Vagina (tissue), 2 donors: ENCODE results near the gene NXF1. TPM values are rescaled to one million over a fixed set of nuclear protein-coding genes. Genes with fewer than 3 reads are reported as not detected.
A peak's percentile ranks its signal among the peaks of the same experiment; 100 is the strongest.

Experiments used
- DNase-seq, 2 donors: peaks; one replicate each; pipeline ENCODE4 v3.0.0-alpha.2; 2017; ENCODE audit errors: extremely low spot score in 2 of 2
- H3K27ac ChIP-seq: fragments of 200-600 bp; sonication (generic); one replicate; pipeline ENCODE4 v1.5.1; 2019
- H3K27me3 ChIP-seq: fragments of 200-600 bp; sonication (generic); one replicate; pipeline ENCODE4 v1.5.1; 2019
- H3K36me3 ChIP-seq, 2 donors: fragments of 200-600 bp; sonication (generic); one replicate each; pipeline ENCODE4 v1.5.1; 2017 to 2019
- H3K4me1 ChIP-seq: fragments of 200-600 bp; sonication (generic); one replicate; pipeline ENCODE4 v1.5.1; 2019
- H3K4me3 ChIP-seq, 2 donors: fragments of 200-600 bp; sonication (generic); 1 replicate in 1 of 2; 2 replicates in 1 of 2; pipeline ENCODE4 v1.5.1; 2016 to 2019
- H3K9me3 ChIP-seq: fragments of 200-600 bp; sonication (generic); one replicate; pipeline ENCODE4 v1.5.1; 2019
- POLR2A ChIP-seq, 2 donors: fragments of 450-650 bp; IDR thresholded peaks; one replicate each; pipeline ENCODE4 v1.6.1; 2017; ENCODE audit warnings: antibody characterized with exemption in 2 of 2, mild to moderate bottlenecking in 2 of 2, moderate library complexity in 2 of 2
- POLR2AphosphoS5 ChIP-seq, 2 donors: sonication (generic); formaldehyde crosslinking; IDR thresholded peaks; one replicate each; pipeline ENCODE4 v1.9.0; 2017; ENCODE audit warnings: antibody characterized with exemption in 2 of 2, mild to moderate bottlenecking in 2 of 2, low read depth in 1 of 2; ENCODE audit not compliant: insufficient read depth in 1 of 2
- intact Hi-C: fragments of 100-400 bp; cut with DNase I; formaldehyde crosslinking; loops from one replicate; pipeline ENCODE4 v1.15.1; 2023
- microRNA-seq: library from miRNA; unstranded; fragments of <30 nt; microRNA quantifications from one replicate; pipeline ENCODE4, GENCODE V29; 2017; ENCODE audit warnings: borderline number of aligned reads, borderline replicate concordance
- small RNA-seq: library from RNA; depleted of rRNA; stranded (forward); fragments of <200 nt; gene quantifications from one replicate; pipeline ENCODE3, GENCODE V24; 2016
- total RNA-seq: library from RNA; depleted of rRNA; stranded (reverse); fragments of >200 nt; gene quantifications from one replicate; pipeline ENCODE4 v1.2.3, GENCODE V29; 2016
- TF ChIP-seq, protein P1 (sequence below), 3 experiments: fragments of 450-650 bp in 2 of 3; fragments of 200-600 bp in 1 of 3; sonication (generic) in 1 of 3; IDR thresholded peaks; one replicate each; pipeline ENCODE4 v1.5.1; 2017 to 2019; ENCODE audit warnings: antibody characterized with exemption in 3 of 3, mild to moderate bottlenecking in 2 of 3, moderate library complexity in 2 of 3

The NXF1 gene
- total RNA-seq, 1 donor from 2014 or later = 64.1 TPM

DNA sequence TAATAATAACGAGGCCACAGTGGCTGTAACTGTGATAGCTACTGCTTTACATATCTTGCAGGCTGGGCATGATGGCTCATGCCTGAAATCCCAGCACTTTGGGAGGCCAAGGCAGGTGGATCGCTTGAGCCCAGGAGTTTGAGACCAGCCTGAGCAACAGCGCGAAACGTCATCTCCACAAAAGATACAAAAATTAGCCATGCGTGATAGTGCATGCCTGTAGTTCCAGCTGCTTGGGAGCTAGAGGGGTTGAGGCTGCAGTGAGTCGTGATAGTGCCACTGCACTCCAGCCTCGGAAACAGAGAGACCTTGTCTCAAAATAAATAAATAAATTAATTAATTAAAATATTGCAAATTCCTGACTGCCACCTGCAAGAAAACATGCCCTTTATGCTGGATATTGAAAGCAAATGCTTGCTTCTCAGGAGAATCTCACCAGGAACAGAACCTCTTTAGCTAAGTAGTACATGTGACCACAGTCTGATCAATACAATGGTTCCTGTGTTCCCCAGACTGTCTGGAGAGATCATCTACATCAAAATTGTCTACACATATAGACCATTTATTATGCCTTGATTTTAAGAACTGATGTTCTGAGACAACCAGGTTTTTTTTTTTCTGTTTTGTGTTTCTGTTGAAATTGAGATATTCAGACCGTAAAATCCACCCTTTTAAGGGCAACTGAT, 57.6 kb downstream of the NXF1 start:
- H3K27me3 ChIP-seq = no peaks in the 10 kb centered on the region
- H3K27ac ChIP-seq = no peak overlapping the region
- TF ChIP-seq, protein P1, sequence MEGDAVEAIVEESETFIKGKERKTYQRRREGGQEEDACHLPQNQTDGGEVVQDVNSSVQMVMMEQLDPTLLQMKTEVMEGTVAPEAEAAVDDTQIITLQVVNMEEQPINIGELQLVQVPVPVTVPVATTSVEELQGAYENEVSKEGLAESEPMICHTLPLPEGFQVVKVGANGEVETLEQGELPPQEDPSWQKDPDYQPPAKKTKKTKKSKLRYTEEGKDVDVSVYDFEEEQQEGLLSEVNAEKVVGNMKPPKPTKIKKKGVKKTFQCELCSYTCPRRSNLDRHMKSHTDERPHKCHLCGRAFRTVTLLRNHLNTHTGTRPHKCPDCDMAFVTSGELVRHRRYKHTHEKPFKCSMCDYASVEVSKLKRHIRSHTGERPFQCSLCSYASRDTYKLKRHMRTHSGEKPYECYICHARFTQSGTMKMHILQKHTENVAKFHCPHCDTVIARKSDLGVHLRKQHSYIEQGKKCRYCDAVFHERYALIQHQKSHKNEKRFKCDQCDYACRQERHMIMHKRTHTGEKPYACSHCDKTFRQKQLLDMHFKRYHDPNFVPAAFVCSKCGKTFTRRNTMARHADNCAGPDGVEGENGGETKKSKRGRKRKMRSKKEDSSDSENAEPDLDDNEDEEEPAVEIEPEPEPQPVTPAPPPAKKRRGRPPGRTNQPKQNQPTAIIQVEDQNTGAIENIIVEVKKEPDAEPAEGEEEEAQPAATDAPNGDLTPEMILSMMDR (IDR thresholded peaks at IDR 0.05) = no peak
- TF ChIP-seq POLR2AphosphoS5 (IDR thresholded peaks at IDR 0.05; ENCODE audit: insufficient read depth in 1 of 2, low read depth in 1 of 2) (no peak), POLR2A (IDR thresholded peaks at IDR 0.05) (no peak)
- H3K4me1 ChIP-seq = peaks cover 3% of the 10 kb centered on the region
- H3K9me3 ChIP-seq = no peaks in the 10 kb centered on the region
- intact Hi-C loops = no loop called here
- no peak for DNase-seq
- peaks cover 0 to 8% of the 10 kb centered on the region in 2 donors for H3K36me3 ChIP-seq
- no peak overlapping the region for H3K4me3 ChIP-seq

Small RNA genes lying within 50 kb of the gene (microRNA-seq; reads per million reads assigned to microRNA genes)
- gene MIR6514 (not detected), gene MIR6748 (not detected)

Small RNA genes lying within 50 kb of the gene (small RNA-seq; reads per million reads assigned to genes)
- gene MIR6514 (not detected), gene RF00099 (not detected), gene RNU6-118P (not detected), gene SNORD22 (not detected), gene SNORD26 (not detected), gene SNORD27 (not detected), gene SNORD28 (not detected), gene SNORD30 (957 reads per million, percentile 99 among the genes with 10 or more reads in this experiment)

Other genes with a start within 250 kb of the NXF1 start
- gene EEF1G, start 231.5 kb downstream of the NXF1 start, total RNA-seq = 1,183 TPM
- 12.0 TPM for gene TUT1, start 213.9 kb downstream of the NXF1 start, total RNA-seq
- 96.3 TPM for gene MTA2, start 203.6 kb downstream of the NXF1 start, total RNA-seq
- 69.0 TPM for gene EML3, start 192.7 kb downstream of the NXF1 start, total RNA-seq
- 6.1 TPM for gene ROM1, start 192.2 kb downstream of the NXF1 start, total RNA-seq
- gene B3GAT3, start 183.5 kb downstream of the NXF1 start, total RNA-seq = 41.7 TPM
- 129 TPM for gene GANAB, start 158.8 kb downstream of the NXF1 start, total RNA-seq
- gene INTS5, start 152.1 kb downstream of the NXF1 start, total RNA-seq = 16.2 TPM
- gene C11orf98, start 140.2 kb downstream of the NXF1 start, total RNA-seq = 44.2 TPM
- 28.7 TPM for gene CSKMT, start 140.1 kb downstream of the NXF1 start, total RNA-seq
- gene UQCC3, start 133.8 kb downstream of the NXF1 start, total RNA-seq = 6.9 TPM
- gene LBHD1, start 133.2 kb downstream of the NXF1 start, total RNA-seq = 6.9 TPM
- 216 TPM for gene UBXN1, start 126.4 kb downstream of the NXF1 start, total RNA-seq
- 45.2 TPM for gene LRRN4CL, start 115.9 kb downstream of the NXF1 start, total RNA-seq
- gene BSCL2, start 98.0 kb downstream of the NXF1 start, total RNA-seq = 74.9 TPM
- gene GNG3, start 97.8 kb downstream of the NXF1 start, total RNA-seq = 2.5 TPM
- 30.7 TPM for gene HNRNPUL2, start 78.0 kb downstream of the NXF1 start, total RNA-seq
- gene TTC9C, start 77.0 kb downstream of the NXF1 start, total RNA-seq = 18.7 TPM
- gene ZBTB3, start 51.3 kb downstream of the NXF1 start, total RNA-seq = 6.1 TPM
- gene POLR2G, start 43.9 kb downstream of the NXF1 start, total RNA-seq = 52.8 TPM
- 24.8 TPM for gene TAF6L, start 34.0 kb downstream of the NXF1 start, total RNA-seq
- gene TMEM179B, start 18.0 kb downstream of the NXF1 start, total RNA-seq = 61.9 TPM
- 19.6 TPM for gene TMEM223, start 13.4 kb downstream of the NXF1 start, total RNA-seq
- gene STX5, start 26.6 kb upstream of the NXF1 start, total RNA-seq = 35.6 TPM
- gene TEX54, start 27.4 kb upstream of the NXF1 start, total RNA-seq = not detected
- gene WDR74, start 34.1 kb upstream of the NXF1 start, total RNA-seq = 51.8 TPM
- 169 TPM for gene SLC3A2, start 75.5 kb upstream of the NXF1 start, total RNA-seq
- not detected for gene CHRM1, start 115.9 kb upstream of the NXF1 start, total RNA-seq
- gene SLC22A6, start 179.5 kb upstream of the NXF1 start, total RNA-seq = not detected
- not detected for gene SLC22A8, start 210.4 kb upstream of the NXF1 start, total RNA-seq